ENCODE results near the gene RBM38. TPM values are rescaled to one million over a fixed set of nuclear protein-coding genes. Genes with fewer than 3 reads are reported as not detected.

The RBM38 gene
- total and polyA plus RNA-seq, 7 donors: 73.2 to 308 (median 135) TPM

- DNase-seq (peak; percentile 10 to 45), ATAC-seq (no peak)
- H3K36me3 ChIP-seq (ENCODE audit: insufficient read depth in 1 of 2, low read depth in 1 of 2): peaks cover 3 to 51% of the 10 kb centered on the region in 2 donors
- WGBS, 3 donors: 21 to 42% (median 23%) methylated on average over 13 of the region's 13 CpGs
- peak overlapping the region; percentile 77 for H3K4me3 ChIP-seq
- TF ChIP-seq CTCF (IDR thresholded peaks at IDR 0.05): no peak
- intact Hi-C loops (cut with DNase I): loop anchor here (2.0 to 5.0 kb wide), 2 partner anchors 36 to 38 kb away; no protein-coding TSS in a partner anchor
- H3K27ac ChIP-seq: peak overlapping the region; percentile 92
- H3K4me1 ChIP-seq: peaks cover 84% of the 10 kb centered on the region
- H3K9me3 ChIP-seq: no peaks in the 10 kb centered on the region
- H3K27me3 ChIP-seq (ENCODE audit: insufficient read depth in 3 of 3, low read length in 2 of 3): no peaks in the 10 kb centered on the region
Measured at GRCh38 chr20:57398901-57399535, 7.8 kb downstream of the RBM38 start.

- Histone ChIP-seq H3K4me3 (peak overlapping the region; percentile 77), H3K4me1 (peaks cover 89% of the 10 kb centered on the region), H3K27ac (peak overlapping the region; percentile 92), H3K9me3 (no peaks in the 10 kb centered on the region), H3K36me3 (ENCODE audit: insufficient read depth in 1 of 2, low read depth in 1 of 2) (peaks cover 4 to 53% of the 10 kb centered on the region in 2 donors), H3K27me3 (ENCODE audit: insufficient read depth in 3 of 3, low read length in 2 of 3) (no peaks in the 10 kb centered on the region)
- 20 to 39% (median 23%) methylated on average over 20 to 21 of the region's 21 CpGs for WGBS, 3 donors
- ATAC-seq (peak in 3 of 4 donors; percentile 20 to 25 (median 24)), DNase-seq (peak; percentile 41 to 76)
- TF ChIP-seq CTCF (IDR thresholded peaks at IDR 0.05): no peak
- intact Hi-C loops (cut with DNase I): loop anchor here (2.0 to 5.0 kb wide), 2 partner anchors 35 to 38 kb away; no protein-coding TSS in a partner anchor
Measured at GRCh38 chr20:57399587-57400155, 8.5 kb downstream of the RBM38 start.

GRCh38 chr20:57400231-57400701 is 9.1 kb downstream of the RBM38 start:
- peak overlapping the region; percentile 77 for H3K4me3 ChIP-seq
- no peaks in the 10 kb centered on the region for H3K9me3 ChIP-seq
- WGBS, 3 donors: 35 to 69% (median 45%) methylated on average over 11 of the region's 11 CpGs
- peak overlapping the region; percentile 92 for H3K27ac ChIP-seq
- H3K36me3 ChIP-seq (ENCODE audit: insufficient read depth in 1 of 2, low read depth in 1 of 2): peaks cover 4 to 59% of the 10 kb centered on the region in 2 donors
- DNase-seq: peak; percentile 14 to 58
- no peaks in the 10 kb centered on the region for H3K27me3 ChIP-seq (ENCODE audit: insufficient read depth in 3 of 3, low read length in 2 of 3)
- intact Hi-C loops (cut with DNase I): no loop called here
- peaks cover 91% of the 10 kb centered on the region for H3K4me1 ChIP-seq
- ATAC-seq: peak in 1 of 4 donors; percentile 12
- no peak for TF ChIP-seq CTCF (IDR thresholded peaks at IDR 0.05)

- peaks cover 89% of the 10 kb centered on the region for H3K4me1 ChIP-seq
- peak overlapping the region; percentile 92 for H3K27ac ChIP-seq
- peak; percentile 11 to 69 for DNase-seq
- no peaks in the 10 kb centered on the region for H3K9me3 ChIP-seq
- peak in 3 of 4 donors; percentile 11 to 32 (median 23) for ATAC-seq
- H3K36me3 ChIP-seq (ENCODE audit: insufficient read depth in 1 of 2, low read depth in 1 of 2): peaks cover 4 to 65% of the 10 kb centered on the region in 2 donors
- WGBS, 3 donors: 37 to 71% (median 44%) methylated on average over 21 of the region's 21 CpGs
- no peak for TF ChIP-seq CTCF (IDR thresholded peaks at IDR 0.05)
- H3K27me3 ChIP-seq (ENCODE audit: insufficient read depth in 3 of 3, low read length in 2 of 3): no peaks in the 10 kb centered on the region
- intact Hi-C loops (cut with DNase I): no loop called here
- peak overlapping the region; percentile 77 for H3K4me3 ChIP-seq
Measured at GRCh38 chr20:57400821-57401564, 9.8 kb downstream of the RBM38 start.

Data from psoas muscle (tissue), 8 donors.